GM21619 (cell line): ENCODE data around the gene GREB1.
"Not testable (repeated sequence)": the region's sequence is repeated elsewhere in the genome, so short reads cannot be mapped to it uniquely, and the experiment has no call there.

ENCODE experiments used
- ATAC-seq: cut with Tn5 transposase; IDR thresholded peaks from one replicate; pipeline ENCODE4 v1.9.1; 2021; ENCODE audit not compliant: unreplicated experiment

GREB1 gene

GRCh38 chr2:11658208-11659114, 124.6 kb downstream of the GREB1 start:
- no peak for ATAC-seq

- no peak for ATAC-seq
These were observed 125.2 kb downstream of the GREB1 start for GRCh38 chr2:11659115-11659475.

- ATAC-seq, result no peak
These were observed 126.0 kb downstream of the GREB1 start for GRCh38 chr2:11659851-11660250.

GRCh38 chr2:11660396-11660795, 126.6 kb downstream of the GREB1 start:
- not testable (repeated sequence) for ATAC-seq

GRCh38 chr2:11661891-11662435, 128.1 kb downstream of the GREB1 start:
- ATAC-seq, result no peak

- no peak for ATAC-seq
These were observed 129.0 kb downstream of the GREB1 start for GRCh38 chr2:11662882-11663281.

- no peak for ATAC-seq
These were observed 129.6 kb downstream of the GREB1 start for GRCh38 chr2:11663427-11663826.

GRCh38 chr2:11665028-11665427, 131.2 kb downstream of the GREB1 start:
- no peak for ATAC-seq

- ATAC-seq, result no peak
These were observed 131.9 kb downstream of the GREB1 start for GRCh38 chr2:11665510-11666362.

- no peak for ATAC-seq
These were observed 133.3 kb downstream of the GREB1 start for GRCh38 chr2:11667194-11667593.

GRCh38 chr2:11667866-11668637, 134.2 kb downstream of the GREB1 start:
- no peak for ATAC-seq

GRCh38 chr2:11669454-11670291, 135.8 kb downstream of the GREB1 start, which contains the start of gene NTSR2:
Gene NTSR2 (minus strand): TSS chr2:11670195. CDS start chr2:11670129, 66 bp downstream.
- ATAC-seq, result no peak

- no peak for ATAC-seq
These were observed 138.6 kb downstream of the GREB1 start for GRCh38 chr2:11672407-11672806.

- no peak for ATAC-seq
These were observed 141.1 kb downstream of the GREB1 start for GRCh38 chr2:11674983-11675382.

GRCh38 chr2:11675423-11676112, 141.7 kb downstream of the GREB1 start:
- ATAC-seq, result no peak

GRCh38 chr2:11676640-11677039, 142.8 kb downstream of the GREB1 start:
- no peak for ATAC-seq

GRCh38 chr2:11677136-11678055, 143.6 kb downstream of the GREB1 start:
- no peak for ATAC-seq

GRCh38 chr2:11678306-11678960, 144.6 kb downstream of the GREB1 start:
- no peak for ATAC-seq
